Stimulated activated CD4-positive, alpha-beta T cell treated with anti-CD3 and anti-CD28 coated beads, TNF-alpha, amount 100 ng/mL, for 1 hour (primary cell): ENCODE results near the gene CCDC12.

Experiments used
- DNase-seq, 3 donors: peaks; one replicate each; pipeline ENCODE4 v3.0.0-alpha.2; 2020; ENCODE audit warnings: low read depth in 3 of 3, low spot score in 1 of 3

The CCDC12 gene

DNA sequence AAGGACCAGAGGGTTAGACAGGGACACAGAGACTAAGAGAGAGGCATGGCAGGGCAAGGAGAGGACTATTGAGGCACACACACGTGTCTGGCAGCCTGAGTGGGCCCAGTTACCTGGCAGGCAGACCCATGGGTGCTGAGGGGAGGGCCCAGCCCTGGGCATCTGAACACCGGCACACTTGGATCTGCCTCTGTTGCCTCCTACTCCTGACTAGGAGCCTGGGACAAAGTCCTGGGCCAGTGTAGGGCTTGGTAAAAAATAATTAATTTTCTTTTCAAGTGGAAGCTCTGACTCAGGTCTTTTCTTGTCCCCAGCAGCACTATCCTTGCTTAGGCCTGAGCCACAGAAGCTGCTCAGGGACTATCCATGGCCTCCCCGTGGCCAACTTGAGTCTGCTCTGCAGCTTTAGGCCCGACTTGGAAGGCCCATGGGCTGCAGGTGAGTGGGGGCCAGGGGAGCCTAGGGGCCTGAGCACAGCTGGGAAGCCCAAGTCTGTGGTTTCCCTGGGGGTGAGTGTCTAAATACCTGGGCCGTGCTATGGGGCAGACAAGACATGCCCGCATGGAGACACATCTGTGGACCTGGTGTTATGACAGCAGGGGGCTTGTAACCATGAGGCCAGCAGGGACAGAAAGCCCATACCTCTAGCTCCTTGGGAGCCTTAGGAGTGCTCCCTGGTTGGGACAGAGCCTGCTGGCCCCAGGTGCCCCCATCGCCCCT is 99.0 kb downstream of the CCDC12 start, which contains the start of gene PTH1R:
Gene PTH1R, plus strand, starts transcription at position 316 of the 720 bp plus-strand sequence. CDS start 5,839 bp downstream, outside the sequence.
- no peak for DNase-seq

DNA sequence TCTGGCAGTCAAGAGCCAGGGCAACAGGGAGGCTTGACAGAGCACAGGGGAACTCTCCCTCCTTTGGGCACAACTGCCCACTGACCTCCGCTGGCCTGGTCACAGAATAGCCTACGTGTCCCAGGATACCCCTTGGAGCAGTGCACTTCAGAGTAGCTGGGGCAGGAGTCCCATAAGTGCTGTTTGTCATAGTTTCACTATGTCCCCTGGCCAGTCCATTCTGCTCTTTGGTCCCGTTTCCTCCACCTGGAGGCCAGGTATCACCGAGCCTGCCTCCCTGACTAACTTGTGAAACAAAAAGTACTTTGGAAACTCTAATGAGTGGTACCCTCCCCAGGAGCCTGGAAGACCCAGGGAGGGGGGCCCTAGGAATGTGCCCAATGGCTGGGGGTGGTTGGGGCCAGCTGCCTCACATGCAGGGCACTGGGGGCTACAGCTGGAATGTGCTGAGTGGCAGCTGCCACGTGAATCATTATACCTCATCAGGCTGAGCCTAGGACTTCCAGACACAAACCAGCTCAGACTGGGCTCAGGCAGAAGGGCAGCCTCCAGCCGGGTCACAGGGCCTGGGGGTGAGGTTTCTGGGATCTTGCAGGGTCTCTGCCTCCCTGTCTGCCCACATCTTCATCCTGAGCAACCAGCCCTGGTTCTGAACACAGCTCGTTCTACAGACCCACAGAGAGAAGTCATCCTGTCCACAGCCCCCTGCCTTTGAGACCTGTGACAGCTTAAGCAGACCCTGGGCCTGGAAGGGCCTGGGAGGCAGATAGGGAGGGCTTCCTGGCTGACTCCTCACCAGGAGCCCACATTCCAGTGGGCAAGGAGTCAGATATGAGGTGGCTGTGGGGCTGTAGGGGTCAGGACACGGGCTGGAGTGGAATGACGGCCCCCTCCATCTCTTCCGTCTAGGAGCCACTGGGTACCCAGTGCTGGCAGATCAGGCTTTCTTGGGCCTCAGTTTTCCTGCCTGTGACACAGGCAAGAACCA is 99.9 kb downstream of the CCDC12 start:
- DNase-seq, result no peak

DNA sequence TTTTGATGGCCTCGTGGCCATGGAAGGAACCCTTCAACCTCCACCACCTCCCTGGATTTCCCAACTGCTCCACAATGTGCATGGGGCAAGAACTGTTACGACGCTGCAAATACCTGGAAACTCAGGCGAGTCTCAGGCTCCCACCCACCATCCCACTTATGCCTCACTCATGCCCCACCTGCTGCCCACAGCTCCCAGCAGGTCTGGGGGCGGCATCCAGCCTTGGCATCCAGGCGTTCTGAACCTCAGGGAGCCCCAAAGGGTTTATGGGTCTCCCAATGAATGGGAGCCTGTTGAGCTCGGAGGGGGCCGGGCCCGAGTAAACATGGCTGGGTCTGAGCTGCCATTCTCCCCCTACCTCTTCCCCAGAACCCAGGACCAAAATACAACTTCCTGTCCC is 101.0 kb downstream of the CCDC12 start:
- DNase-seq, result no peak

DNA sequence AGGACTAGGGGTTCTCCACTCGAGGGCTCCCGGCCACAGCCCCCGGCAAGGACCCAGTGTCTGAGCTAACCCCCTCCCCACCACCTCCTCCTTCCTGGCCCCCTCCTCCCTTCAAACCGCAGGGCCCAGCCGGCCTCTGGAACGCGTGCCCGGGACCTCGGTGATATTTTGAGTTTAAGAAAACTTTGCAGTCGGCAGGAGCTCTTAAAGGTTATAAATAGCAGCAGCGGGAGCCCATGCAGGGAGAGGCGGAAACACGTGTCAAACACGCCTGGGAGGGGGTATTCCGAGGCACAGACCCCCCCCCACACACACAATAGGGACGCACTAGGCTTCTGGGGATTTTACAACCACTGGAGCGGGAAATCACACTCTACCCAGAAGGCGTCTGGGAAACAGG is 102.1 kb downstream of the CCDC12 start:
- no peak for DNase-seq

DNA sequence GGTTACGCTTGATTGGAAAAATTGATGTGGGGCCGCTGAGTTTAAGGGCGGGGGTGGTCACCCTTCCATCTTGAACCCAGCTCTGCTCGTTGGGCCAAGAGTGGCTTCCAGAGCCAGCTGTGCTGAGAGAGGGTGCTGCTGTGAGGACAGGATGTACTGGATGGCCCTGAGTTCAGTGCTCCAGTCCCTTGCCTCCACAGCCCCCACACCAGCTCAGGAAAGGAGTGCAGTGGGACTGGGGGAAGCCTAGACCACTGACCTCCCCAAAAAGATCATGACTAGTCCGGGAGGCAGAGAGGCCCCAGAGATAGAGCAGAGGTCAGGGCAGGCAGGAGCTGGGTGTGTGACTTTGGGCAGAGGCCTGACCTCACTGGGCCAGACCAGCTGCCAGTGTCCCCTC is 103.0 kb downstream of the CCDC12 start:
- no peak for DNase-seq
